Caco-2 (cell line): ENCODE data around the gene TEX14. TPM values are rescaled to one million over a fixed set of nuclear protein-coding genes. Genes with fewer than 3 reads are reported as not detected.

ENCODE experiments used
- BruUV-seq: library from RNA; stranded (reverse); fragments of 400-500 nt; replicated peaks from 2 replicates; lab custom pipeline; 2021; lab: Mats Ljungman, UMichigan
- CTCF ChIA-PET: fragments of 300-600 bp; sonication (Branson Sonifier 250); formaldehyde crosslinking; loops from one replicate; lab custom pipeline; 2022; ENCODE audit warnings: antibody characterized with exemption; lab: Charles Lee
- POLR2A ChIA-PET: fragments of 300-600 bp; sonication (Branson Sonifier 250); formaldehyde crosslinking; loops from one replicate; lab custom pipeline; 2022; ENCODE audit warnings: antibody characterized with exemption; lab: Charles Lee
- DNase-seq, 2 experiments: peaks; one replicate each; pipeline versions ENCODE4 v3.0.0 to v3.0.0-alpha.2; 2020 to 2022
- H3K27me3 ChIP-seq: replicated peaks from 2 replicates; pipeline ENCODE4 v1.6.0; 2011; ENCODE audit warnings: low read length; ENCODE audit not compliant: control insufficient read depth, insufficient read depth
- H3K36me3 ChIP-seq: 2 replicates; pipeline ENCODE4 v1.5.1; 2011; ENCODE audit warnings: low read length; ENCODE audit not compliant: control insufficient read depth, insufficient read depth
- H3K4me1 ChIP-seq: fragments of 250-450 bp; sonication (Bioruptor Pico); 2 replicates; pipeline ENCODE4 v1.5.1; 2020; ENCODE audit warnings: mild to moderate bottlenecking
- H3K4me3 ChIP-seq: 2 replicates; pipeline ENCODE4 v1.5.1; 2011; ENCODE audit warnings: low read depth, mild to moderate bottlenecking, control low read depth, low read length
- H3K9me3 ChIP-seq: fragments of 250-450 bp; sonication (Bioruptor Pico); 2 replicates; pipeline ENCODE4 v1.5.1; 2020; ENCODE audit warnings: mild to moderate bottlenecking, moderate library complexity
- H3K27ac Mint-ChIP-seq: one replicate; pipeline ENCODE4 v1.8.0; 2022; ENCODE audit warnings: mixed read lengths; ENCODE audit not compliant: unreplicated experiment
- H3K27me3 Mint-ChIP-seq: one replicate; pipeline ENCODE4 v1.8.0; 2022; ENCODE audit warnings: mixed read lengths; ENCODE audit not compliant: insufficient read depth, unreplicated experiment
- H3K36me3 Mint-ChIP-seq: one replicate; pipeline ENCODE4 v1.8.0; 2022; ENCODE audit warnings: mild to moderate bottlenecking, mixed read lengths; ENCODE audit not compliant: insufficient read depth, unreplicated experiment
- H3K4me1 Mint-ChIP-seq: one replicate; pipeline ENCODE4 v1.8.0; 2022; ENCODE audit warnings: low read depth, mixed read lengths; ENCODE audit not compliant: unreplicated experiment
- H3K4me3 Mint-ChIP-seq: one replicate; pipeline ENCODE4 v1.8.0; 2022; ENCODE audit warnings: mild to moderate bottlenecking, moderate library complexity, mixed read lengths; ENCODE audit not compliant: unreplicated experiment
- H3K9me3 Mint-ChIP-seq: one replicate; pipeline ENCODE4 v1.8.0; 2022; ENCODE audit warnings: mixed read lengths; ENCODE audit not compliant: unreplicated experiment
- intact Hi-C: fragments of 100-400 bp; cut with micrococcal nuclease; formaldehyde crosslinking; loops from one replicate; pipeline ENCODE4 v1.10.0; 2022; ENCODE audit not compliant: unreplicated experiment
- total RNA-seq: library from RNA; stranded (reverse); gene quantifications from 2 replicates; pipeline ENCODE4 v1.2.3, GENCODE V29; 2022
- TF ChIP-seq, protein P1 (sequence below), 2 experiments: fragments of 200-600 bp in 1 of 2; IDR thresholded peaks; 1 replicate in 1 of 2; 2 replicates in 1 of 2; pipeline versions ENCODE4 v1.5.1 to v1.8.0; 2011 to 2022; ENCODE audit warnings: antibody characterized with exemption in 1 of 2, control low read depth in 1 of 2, inconsistent platforms in 1 of 2, low read depth in 1 of 2, low read length in 1 of 2, mild to moderate bottlenecking in 1 of 2, moderate library complexity in 1 of 2; ENCODE audit not compliant: insufficient read depth in 1 of 2, severe bottlenecking in 1 of 2, unreplicated experiment in 1 of 2

Gene TEX14
- total RNA-seq, 1 experiment from 2014 or later: 0.54 TPM

DNA sequence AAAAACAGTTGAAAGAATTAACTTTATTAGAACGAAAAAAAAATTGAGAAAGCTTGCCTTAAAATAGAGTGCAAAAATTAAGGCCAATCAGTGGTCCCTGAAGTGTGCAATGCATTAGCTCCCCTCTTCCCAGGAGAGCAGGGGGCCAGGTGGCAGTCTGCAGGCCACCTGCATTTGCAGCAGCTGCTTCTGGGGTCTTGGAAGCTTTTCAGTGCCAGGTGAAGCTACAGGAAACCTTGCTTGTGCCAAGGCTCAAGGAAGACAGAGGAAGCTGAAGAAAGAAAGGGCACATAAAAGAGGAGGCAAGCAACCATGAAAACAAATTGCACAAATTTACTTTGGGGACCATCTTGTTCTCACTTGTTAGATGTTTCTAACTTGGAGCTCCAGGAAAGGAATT, 126.9 kb downstream of the TEX14 start:
- peaks cover 3% of the 10 kb centered on the region for H3K27me3 Mint-ChIP-seq
- no peak overlapping the region for H3K27ac Mint-ChIP-seq
- CTCF ChIA-PET: interaction anchor here (0.5 to 0.6 kb wide), 2 partner anchors 11 to 171 kb away, joined by 3 to 4 read pairs; no protein-coding TSS in a partner anchor
- Histone ChIP-seq H3K27me3 (no peaks in the 10 kb centered on the region), H3K36me3 (no peaks in the 10 kb centered on the region), H3K4me1 (no peaks in the 10 kb centered on the region), H3K4me3 (no peak overlapping the region), H3K9me3 (no peaks in the 10 kb centered on the region)
- no peak for DNase-seq
- no peaks in the 10 kb centered on the region for H3K9me3 Mint-ChIP-seq
- intact Hi-C loops: no loop called here
- H3K36me3 Mint-ChIP-seq: no peaks in the 10 kb centered on the region
- H3K4me1 Mint-ChIP-seq: no peaks in the 10 kb centered on the region
- H3K4me3 Mint-ChIP-seq: no peak overlapping the region
- TF ChIP-seq, protein P1, sequence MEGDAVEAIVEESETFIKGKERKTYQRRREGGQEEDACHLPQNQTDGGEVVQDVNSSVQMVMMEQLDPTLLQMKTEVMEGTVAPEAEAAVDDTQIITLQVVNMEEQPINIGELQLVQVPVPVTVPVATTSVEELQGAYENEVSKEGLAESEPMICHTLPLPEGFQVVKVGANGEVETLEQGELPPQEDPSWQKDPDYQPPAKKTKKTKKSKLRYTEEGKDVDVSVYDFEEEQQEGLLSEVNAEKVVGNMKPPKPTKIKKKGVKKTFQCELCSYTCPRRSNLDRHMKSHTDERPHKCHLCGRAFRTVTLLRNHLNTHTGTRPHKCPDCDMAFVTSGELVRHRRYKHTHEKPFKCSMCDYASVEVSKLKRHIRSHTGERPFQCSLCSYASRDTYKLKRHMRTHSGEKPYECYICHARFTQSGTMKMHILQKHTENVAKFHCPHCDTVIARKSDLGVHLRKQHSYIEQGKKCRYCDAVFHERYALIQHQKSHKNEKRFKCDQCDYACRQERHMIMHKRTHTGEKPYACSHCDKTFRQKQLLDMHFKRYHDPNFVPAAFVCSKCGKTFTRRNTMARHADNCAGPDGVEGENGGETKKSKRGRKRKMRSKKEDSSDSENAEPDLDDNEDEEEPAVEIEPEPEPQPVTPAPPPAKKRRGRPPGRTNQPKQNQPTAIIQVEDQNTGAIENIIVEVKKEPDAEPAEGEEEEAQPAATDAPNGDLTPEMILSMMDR (IDR thresholded peaks at IDR 0.05; ENCODE audit: insufficient read depth in 1 of 2, low read depth in 1 of 2, low read length in 1 of 2, severe bottlenecking in 1 of 2, unreplicated experiment in 1 of 2): no peak
- BruUV-seq: no TSS peak
- POLR2A ChIA-PET: no interaction called here

DNA sequence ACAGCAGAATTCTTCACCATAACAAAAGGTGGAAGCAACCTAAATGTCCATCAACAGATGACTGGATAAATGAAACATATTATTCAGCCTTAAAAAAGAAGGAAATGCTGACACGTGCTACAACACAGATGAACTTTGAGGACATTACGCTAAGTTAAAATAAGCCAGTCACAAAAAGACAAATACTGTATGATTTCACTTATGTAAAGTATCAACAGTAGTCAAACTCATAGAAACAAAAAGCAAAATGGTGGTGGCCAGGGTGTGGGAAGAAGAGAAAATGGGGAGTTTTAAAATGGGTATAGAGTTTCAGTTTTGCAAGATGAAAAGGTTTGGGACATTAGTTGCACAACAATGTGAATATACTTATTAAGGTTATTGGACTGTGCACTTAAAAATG, 127.6 kb downstream of the TEX14 start:
- H3K27me3 ChIP-seq: no peaks in the 10 kb centered on the region

DNA sequence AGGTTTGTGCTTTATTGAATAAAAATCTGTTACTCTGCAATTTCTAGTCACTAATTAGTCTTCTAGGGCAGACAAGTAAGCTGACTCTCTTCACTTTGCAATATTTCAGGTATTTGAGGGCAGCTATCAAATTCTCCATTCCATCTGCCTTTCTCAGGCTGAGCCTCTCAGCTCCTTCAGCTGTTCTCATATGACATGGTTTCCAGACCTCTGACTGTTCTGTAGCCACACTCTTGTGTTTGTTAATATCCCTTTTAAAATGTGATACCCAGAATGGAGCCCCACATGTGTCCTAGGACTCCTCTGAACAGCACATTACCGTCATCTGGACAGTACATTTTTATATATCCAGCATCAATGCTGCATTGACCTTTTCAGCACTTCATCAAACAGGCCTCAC, 131.3 kb downstream of the TEX14 start:
- CTCF ChIA-PET: no interaction called here
- Mint-ChIP-seq H3K4me1 (no peaks in the 10 kb centered on the region), H3K36me3 (no peaks in the 10 kb centered on the region), H3K9me3 (no peaks in the 10 kb centered on the region), H3K27ac (no peak overlapping the region), H3K4me3 (no peak overlapping the region), H3K27me3 (peaks cover 10% of the 10 kb centered on the region)
- POLR2A ChIA-PET: no interaction called here
- Histone ChIP-seq H3K4me1 (no peaks in the 10 kb centered on the region), H3K27me3 (no peaks in the 10 kb centered on the region), H3K9me3 (no peaks in the 10 kb centered on the region), H3K36me3 (no peaks in the 10 kb centered on the region), H3K4me3 (no peak overlapping the region)
- BruUV-seq: no TSS peak
- no peak for DNase-seq
- TF ChIP-seq, protein P1 (IDR thresholded peaks at IDR 0.05; ENCODE audit: insufficient read depth in 1 of 2, low read depth in 1 of 2, low read length in 1 of 2, severe bottlenecking in 1 of 2, unreplicated experiment in 1 of 2): no peak
- intact Hi-C loops: no loop called here

More for the DNA sequence above, 127.6 kb downstream of the TEX14 start:
- ChIA-PET POLR2A (no interaction called here), CTCF (no interaction called here)
- H3K27ac Mint-ChIP-seq: no peak overlapping the region
- Histone ChIP-seq H3K4me1 (no peaks in the 10 kb centered on the region), H3K4me3 (no peak overlapping the region), H3K36me3 (no peaks in the 10 kb centered on the region), H3K9me3 (no peaks in the 10 kb centered on the region)
- no peak for DNase-seq
- no peaks in the 10 kb centered on the region for H3K4me1 Mint-ChIP-seq
- peaks cover 5% of the 10 kb centered on the region for H3K27me3 Mint-ChIP-seq
- no TSS peak for BruUV-seq
- intact Hi-C loops: no loop called here
- no peaks in the 10 kb centered on the region for H3K9me3 Mint-ChIP-seq
- TF ChIP-seq, protein P1 (IDR thresholded peaks at IDR 0.05; ENCODE audit: insufficient read depth in 1 of 2, low read depth in 1 of 2, low read length in 1 of 2, severe bottlenecking in 1 of 2, unreplicated experiment in 1 of 2): no peak
- no peaks in the 10 kb centered on the region for H3K36me3 Mint-ChIP-seq
- no peak overlapping the region for H3K4me3 Mint-ChIP-seq
